IMR-90 (cell line): ENCODE measurements around the gene CEP128. TPM values are rescaled to one million over a fixed set of nuclear protein-coding genes. Genes with fewer than 3 reads are reported as not detected.
A peak's percentile ranks its signal among the peaks of the same experiment; 100 is the strongest.

ENCODE experiments used
- ATAC-seq: fragments of 200-7000 bp; cut with Tn5 transposase; 2 replicates; pipeline ENCODE4 v1.9.1; 2020; ENCODE audit warnings: low read depth, mild to moderate bottlenecking, moderate library complexity
- BruUV-seq: library from RNA; stranded (reverse); fragments of 400-500 nt; replicated peaks from 2 replicates; lab custom pipeline; 2021; lab: Mats Ljungman, UMichigan
- CTCF ChIA-PET: fragments of 300-600 bp; formaldehyde crosslinking; extraction: SDS; loops from one replicate; lab custom pipeline; 2021; ENCODE audit warnings: antibody characterized with exemption; lab: Yijun Ruan, JAX
- POLR2A ChIA-PET: fragments of 300-600 bp; sonication (Branson Sonifier 250); formaldehyde crosslinking; loops from one replicate; lab custom pipeline; 2022; ENCODE audit warnings: antibody characterized with exemption; ENCODE audit not compliant: unreplicated experiment; lab: Charles Lee
- DNase-seq: peaks from one replicate; pipeline ENCODE4 v3.0.0; 2013
- H2AFZ ChIP-seq: replicated peaks from 2 replicates; pipeline ENCODE3; 2013; ENCODE audit warnings: low read length, mild to moderate bottlenecking; ENCODE audit not compliant: poor library complexity
- H2AK5ac ChIP-seq: 2 replicates; pipeline ENCODE4 v1.6.1; 2013; ENCODE audit warnings: low read depth, low read length, inconsistent platforms
- H2AK9ac ChIP-seq: replicated peaks from 2 replicates; pipeline ENCODE3; 2013; ENCODE audit warnings: mild to moderate bottlenecking, low read depth, low read length, moderate library complexity; ENCODE audit not compliant: poor library complexity
- H2BK120ac ChIP-seq: 2 replicates; pipeline ENCODE4 v1.6.1; 2013; ENCODE audit warnings: low read depth, low read length, inconsistent platforms
- H2BK15ac ChIP-seq: 3 replicates; pipeline ENCODE4 v1.6.1; 2013; ENCODE audit warnings: low read depth, low read length, inconsistent platforms
- H2BK20ac ChIP-seq: 2 replicates; pipeline ENCODE4 v1.6.1; 2013; ENCODE audit warnings: low read depth, mild to moderate bottlenecking, inconsistent platforms, low read length, moderate library complexity
- H2BK5ac ChIP-seq: 2 replicates; pipeline ENCODE4 v1.6.1; 2013; ENCODE audit warnings: mild to moderate bottlenecking, low read depth, low read length, inconsistent platforms; ENCODE audit not compliant: poor library complexity, severe bottlenecking
- H3K14ac ChIP-seq: replicated peaks from 2 replicates; pipeline ENCODE4 v1.6.1; 2013; ENCODE audit warnings: low read depth, low read length, inconsistent platforms
- H3K18ac ChIP-seq: 2 replicates; pipeline ENCODE4 v1.6.1; 2013; ENCODE audit warnings: low read depth, low read length, control low read depth
- H3K23ac ChIP-seq: 2 replicates; pipeline ENCODE4 v1.6.1; 2013; ENCODE audit warnings: low read depth, low read length, inconsistent platforms
- H3K27ac ChIP-seq: 2 replicates; pipeline ENCODE4 v1.5.1; 2013; ENCODE audit warnings: mild to moderate bottlenecking, control low read depth, low read length; ENCODE audit not compliant: insufficient read depth
- H3K27me3 ChIP-seq: 2 replicates; pipeline ENCODE4 v1.6.1; 2013; ENCODE audit warnings: low read length; ENCODE audit not compliant: control insufficient read depth, insufficient read depth
- H3K36me3 ChIP-seq: 2 replicates; pipeline ENCODE4 v1.6.1; 2013; ENCODE audit warnings: low read length, mixed read lengths; ENCODE audit not compliant: control insufficient read depth, insufficient read depth
- H3K4ac ChIP-seq: 2 replicates; pipeline ENCODE4 v1.6.1; 2013; ENCODE audit warnings: low read depth, low read length, inconsistent platforms
- H3K4me1 ChIP-seq: 2 replicates; pipeline ENCODE4 v1.6.1; 2013; ENCODE audit warnings: low read length, mixed read lengths; ENCODE audit not compliant: control insufficient read depth, insufficient read depth
- H3K4me2 ChIP-seq: 2 replicates; pipeline ENCODE4 v1.6.1; 2013; ENCODE audit warnings: low read depth, mild to moderate bottlenecking, control low read depth, low read length, moderate library complexity
- H3K4me3 ChIP-seq: 2 replicates; pipeline ENCODE4 v1.5.1; 2013; ENCODE audit warnings: low read depth, mild to moderate bottlenecking, control low read depth, low read length, moderate library complexity; ENCODE audit not compliant: insufficient read depth
- H3K56ac ChIP-seq: 2 replicates; pipeline ENCODE4 v1.6.1; 2013; ENCODE audit warnings: low read length, inconsistent platforms; ENCODE audit not compliant: insufficient read depth; ENCODE audit errors: extremely low read depth
- H3K79me1 ChIP-seq, 2 experiments: 2 replicates each; pipeline ENCODE4 v1.6.1; 2013; ENCODE audit warnings: low read length in 2 of 2, inconsistent platforms in 1 of 2, low read depth in 1 of 2
- H3K9ac ChIP-seq: 2 replicates; pipeline ENCODE4 v1.6.1; 2013; ENCODE audit warnings: low read depth, low read length, control low read depth
- H3K9me1 ChIP-seq: 2 replicates; pipeline ENCODE4 v1.6.1; 2013; ENCODE audit warnings: low read length, inconsistent platforms; ENCODE audit not compliant: insufficient read depth
- H3K9me3 ChIP-seq: 2 replicates; pipeline ENCODE4 v1.6.1; 2013; ENCODE audit warnings: low read length; ENCODE audit not compliant: control insufficient read depth, insufficient read depth
- H4K20me1 ChIP-seq: 2 replicates; pipeline ENCODE4 v1.6.1; 2013; ENCODE audit warnings: low read length, inconsistent platforms; ENCODE audit not compliant: insufficient read depth
- H4K5ac ChIP-seq: 2 replicates; pipeline ENCODE4 v1.6.1; 2013; ENCODE audit warnings: mild to moderate bottlenecking, low read depth, low read length, control low read depth
- H4K8ac ChIP-seq, 2 experiments: 2 replicates each; pipeline ENCODE4 v1.6.1; 2013; ENCODE audit warnings: low read depth in 2 of 2, low read length in 2 of 2, control low read depth in 1 of 2, inconsistent platforms in 1 of 2
- H4K91ac ChIP-seq: 2 replicates; pipeline ENCODE4 v1.6.1; 2013; ENCODE audit warnings: low read depth, low read length, inconsistent platforms; ENCODE audit not compliant: insufficient read depth
- BHLHE40 ChIP-seq: fragments of 150-350 bp; IDR thresholded peaks from 2 replicates; pipeline ENCODE4 v1.6.1; 2016; ENCODE audit warnings: mild to moderate bottlenecking, low read depth, low read length
- CEBPB ChIP-seq: IDR thresholded peaks from 2 replicates; pipeline ENCODE4 v1.6.1; 2012; ENCODE audit warnings: low read depth, low read length, improper control_type of control experiment
- CHD1 ChIP-seq: IDR thresholded peaks from 2 replicates; pipeline ENCODE4 v1.6.1; 2012; ENCODE audit warnings: low read depth, low read length, improper control_type of control experiment
- CTCF ChIP-seq: conservative IDR thresholded peaks from 2 replicates; pipeline ENCODE4 v1.5.1; 2012; ENCODE audit warnings: mild to moderate bottlenecking, low read depth, low read length, improper control_type of control experiment
- ELK1 ChIP-seq: fragments of 150-350 bp; IDR thresholded peaks from 2 replicates; pipeline ENCODE4 v1.6.1; 2016; ENCODE audit warnings: low read depth, mild to moderate bottlenecking, low read length, moderate library complexity, borderline replicate concordance
- FOS ChIP-seq: fragments of 150-350 bp; IDR thresholded peaks from 2 replicates; pipeline ENCODE4 v1.6.1; 2016; ENCODE audit warnings: low read depth, low read length
- MAFK ChIP-seq: IDR thresholded peaks from 2 replicates; pipeline ENCODE4 v1.6.1; 2012; ENCODE audit warnings: low read depth, low read length, improper control_type of control experiment
- MAZ ChIP-seq: IDR thresholded peaks from 2 replicates; pipeline ENCODE4 v1.6.1; 2012; ENCODE audit warnings: low read depth, mild to moderate bottlenecking, low read length, improper control_type of control experiment, moderate library complexity, borderline replicate concordance
- MXI1 ChIP-seq: IDR thresholded peaks from 2 replicates; pipeline ENCODE4 v1.6.1; 2012; ENCODE audit warnings: low read depth, mild to moderate bottlenecking, low read length, moderate library complexity, borderline replicate concordance
- NFE2L2 ChIP-seq: fragments of 150-350 bp; IDR thresholded peaks from 2 replicates; pipeline ENCODE4 v1.6.1; 2016; ENCODE audit warnings: low read depth, mild to moderate bottlenecking, low read length
- POLR2A ChIP-seq: IDR thresholded peaks from 2 replicates; pipeline ENCODE4 v1.6.1; 2012; ENCODE audit warnings: mild to moderate bottlenecking, low read depth, low read length
- RAD21 ChIP-seq: IDR thresholded peaks from 2 replicates; pipeline ENCODE4 v1.6.1; 2012; ENCODE audit warnings: low read length, improper control_type of control experiment
- RCOR1 ChIP-seq: IDR thresholded peaks from 2 replicates; pipeline ENCODE4 v1.6.1; 2012; ENCODE audit warnings: mild to moderate bottlenecking, low read length, improper control_type of control experiment; ENCODE audit not compliant: insufficient replicate concordance
- RFX5 ChIP-seq: IDR thresholded peaks from 2 replicates; pipeline ENCODE4 v1.8.0; 2012; ENCODE audit warnings: low read depth, mild to moderate bottlenecking, low read length, moderate library complexity
- SMC3 ChIP-seq: fragments of 150-350 bp; IDR thresholded peaks from 2 replicates; pipeline ENCODE4 v1.6.1; 2016; ENCODE audit warnings: low read depth, mild to moderate bottlenecking, antibody characterized with exemption, low read length, moderate library complexity
- USF2 ChIP-seq: fragments of 150-350 bp; IDR thresholded peaks from 2 replicates; pipeline ENCODE4 v1.6.1; 2017; ENCODE audit warnings: mild to moderate bottlenecking, antibody characterized with exemption, low read length, low read depth
- WGBS, 2 experiments: methylation state at CpG; one replicate each; pipeline versions ENCODE4 v1.1.5 to v1.1.7; 2013; ENCODE audit warnings: missing lambda C conversion rate in 2 of 2; ENCODE audit not compliant: insufficient read length in 1 of 2; ENCODE audit errors: extremely low coverage in 2 of 2; 5-methylcytosine and 5-hydroxymethylcytosine counted together
- dilution Hi-C: fragments of 300-500 bp; cut with HindIII; formaldehyde crosslinking; loops from one replicate; pipeline ENCODE4 v1.14.3; 2018; ENCODE audit warnings: low sequenced_read_pairs; ENCODE audit not compliant: unreplicated experiment
- in situ Hi-C: fragments of 300-500 bp; cut with MboI; formaldehyde crosslinking; loops from 3 replicates; pipeline ENCODE4 v1.14.3; 2019; ENCODE audit warnings: low sequenced_read_pairs, inconsistent platforms, mixed read lengths
- intact Hi-C: fragments of 100-400 bp; cut with micrococcal nuclease; formaldehyde crosslinking; loops from 2 replicates; pipeline ENCODE4 v1.10.0; 2022
- polyA plus RNA-seq, 3 experiments: library from polyadenylated mRNA; depleted of rRNA; stranded (reverse); fragments of >200 nt; gene quantifications; 2 replicates each; pipeline ENCODE4 v1.2.3, GENCODE V29; 2012; ENCODE audit warnings: low replicate concordance in 1 of 3
- total RNA-seq: library from RNA; depleted of rRNA; stranded (reverse); fragments of >200 nt; gene quantifications from 2 replicates; pipeline ENCODE4 v1.2.3, GENCODE V29; 2012

The CEP128 gene
- total and polyA plus RNA-seq, 2 of the 4 experiments (the other 2 are of a cell fraction), result 1.9 to 5.7 TPM

DNA sequence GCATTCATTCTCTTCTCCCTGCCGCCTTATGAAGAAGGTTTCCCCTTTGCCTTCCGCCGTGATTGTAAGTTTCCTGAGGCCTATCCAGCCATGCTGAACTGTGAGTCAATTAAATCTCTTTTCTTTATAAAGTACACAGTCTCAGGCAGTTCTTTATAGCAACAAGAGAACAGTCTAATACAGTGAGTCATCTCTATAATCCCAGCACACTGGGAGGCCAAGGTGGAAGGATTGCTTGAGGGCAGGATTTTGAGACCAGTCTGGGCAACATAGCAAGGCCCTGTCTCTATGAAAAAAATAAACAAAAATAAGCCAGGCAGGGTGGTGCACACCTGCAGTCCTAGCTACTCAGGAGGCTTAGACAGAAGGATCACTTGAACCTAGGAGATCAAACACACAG, 259.9 kb downstream of the CEP128 start:
- H3K36me3 ChIP-seq, result no peaks in the 10 kb centered on the region
- H3K9me1 ChIP-seq, result no peaks in the 10 kb centered on the region
- no peak overlapping the region for H2AFZ ChIP-seq
- no peak overlapping the region for H3K27ac ChIP-seq
- in situ Hi-C loops (no loop called here), intact Hi-C loops (no loop called here), dilution Hi-C loops (no loop called here)
- H4K91ac ChIP-seq, result no peak overlapping the region
- H3K79me1 ChIP-seq, result no peaks in the 10 kb centered on the region
- H2BK15ac ChIP-seq, result no peak overlapping the region
- no peaks in the 10 kb centered on the region for H3K4me1 ChIP-seq
- no peak overlapping the region for H3K4me2 ChIP-seq
- H2BK5ac ChIP-seq, result no peak overlapping the region
- no peak overlapping the region for H2BK20ac ChIP-seq
- H3K9me3 ChIP-seq, result peaks cover 21% of the 10 kb centered on the region
- H3K14ac ChIP-seq, result no peak overlapping the region
- no peak overlapping the region for H2BK120ac ChIP-seq
- no peak overlapping the region for H4K5ac ChIP-seq
- H3K4me3 ChIP-seq, result no peak overlapping the region
- H3K56ac ChIP-seq, result no peak overlapping the region
- ATAC-seq (no peak), DNase-seq (peak; percentile 23)
- no CpG with 5 or more reads among the region's 3 CpGs for WGBS, 2 experiments
- ChIA-PET CTCF (no interaction called here), POLR2A (no interaction called here)
- no peak overlapping the region for H3K23ac ChIP-seq
- no peak for TF ChIP-seq RFX5
- no peak for TF ChIP-seq RAD21
- TF ChIP-seq USF2, result no peak
- no peak for TF ChIP-seq BHLHE40
- TF ChIP-seq CEBPB, result no peak
- no peak for TF ChIP-seq CHD1
- TF ChIP-seq POLR2A, result no peak
- TF ChIP-seq NFE2L2, result no peak
- no peak for TF ChIP-seq ELK1
- no peak for TF ChIP-seq CTCF
- no peak for TF ChIP-seq RCOR1
- TF ChIP-seq FOS, result no peak
- TF ChIP-seq MAFK, result no peak
- TF ChIP-seq MAZ, result no peak
- no peak for TF ChIP-seq SMC3
- no peak for TF ChIP-seq MXI1
- BruUV-seq, result no TSS peak
- no peak overlapping the region for H3K4ac ChIP-seq
- H4K8ac ChIP-seq, result no peak overlapping the region
- H3K18ac ChIP-seq, result no peak overlapping the region
- no peak overlapping the region for H2AK5ac ChIP-seq
- no peaks in the 10 kb centered on the region for H3K27me3 ChIP-seq
- no peak overlapping the region for H2AK9ac ChIP-seq
- no peaks in the 10 kb centered on the region for H4K20me1 ChIP-seq
- no peak overlapping the region for H3K9ac ChIP-seq
